Esophagus (tissue), 2 donors: ENCODE data around the gene NEK7. TPM values are rescaled to one million over a fixed set of nuclear protein-coding genes. Genes with fewer than 3 reads are reported as not detected.
"Not testable (repeated sequence)": the region's sequence is repeated elsewhere in the genome, so short reads cannot be mapped to it uniquely, and the experiment has no call there.

ENCODE experiments used
- H3K27ac ChIP-seq, 2 donors: one replicate each; pipeline ENCODE4 v1.5.1; 2013; ENCODE audit warnings: low read depth in 2 of 2, mild to moderate bottlenecking in 2 of 2, inconsistent platforms in 1 of 2, low read length in 1 of 2, moderate library complexity in 1 of 2
- H3K27me3 ChIP-seq, 2 donors: one replicate each; pipeline ENCODE4 v1.6.1; 2013; ENCODE audit warnings: low read length in 2 of 2, control low read depth in 1 of 2, mild to moderate bottlenecking in 1 of 2; ENCODE audit not compliant: insufficient read depth in 2 of 2, control insufficient read depth in 1 of 2
- H3K36me3 ChIP-seq, 2 donors: one replicate each; pipeline ENCODE4 v1.6.1; 2013; ENCODE audit warnings: low read length in 1 of 2; ENCODE audit not compliant: control insufficient read depth in 2 of 2, insufficient read depth in 2 of 2
- H3K4me1 ChIP-seq, 2 donors: one replicate each; pipeline ENCODE4 v1.6.1; 2013; ENCODE audit warnings: low read length in 1 of 2; ENCODE audit not compliant: control insufficient read depth in 2 of 2, insufficient read depth in 2 of 2
- H3K4me3 ChIP-seq, 2 donors: one replicate each; pipeline ENCODE4 v1.5.1; 2013; ENCODE audit warnings: low read length in 2 of 2, mild to moderate bottlenecking in 2 of 2, low read depth in 1 of 2, moderate library complexity in 1 of 2
- H3K9me3 ChIP-seq, 2 donors: one replicate each; pipeline ENCODE4 v1.6.1; 2013; ENCODE audit warnings: mild to moderate bottlenecking in 2 of 2, low read depth in 1 of 2, low read length in 1 of 2, moderate library complexity in 1 of 2; ENCODE audit not compliant: control insufficient read depth in 2 of 2, insufficient read depth in 1 of 2
- WGBS, 2 donors: extraction: QIAGEN DNeasy Blood & Tissue Kit; methylation state at CpG; one replicate each; pipeline ENCODE4 v1.1.7; 2013; 5-methylcytosine and 5-hydroxymethylcytosine counted together
- polyA plus RNA-seq, 2 donors: library from polyadenylated mRNA; stranded (reverse); fragments of 200-250 nt; gene quantifications; one replicate each; pipeline ENCODE4 v1.2.3, GENCODE V29; 2013
- donor health status: healthy with polysubstance abuse.
- donor health status: Bipolar disorder and iron deficiency.

NEK7 gene
- polyA plus RNA-seq, 2 donors = 9.7 to 13.2 TPM

- H3K27me3 ChIP-seq, H3K4me1 ChIP-seq, H3K4me3 ChIP-seq, H3K9me3 ChIP-seq, H3K36me3 ChIP-seq, H3K27ac ChIP-seq: not testable (repeated sequence)
- 97 to 100% methylated on average over 1 of the region's 1 CpG for WGBS, 2 donors
Observed at GRCh38 chr1:198193871-198194270, 37.1 kb downstream of the NEK7 start.

GRCh38 chr1:198196630-198197029 is 39.8 kb downstream of the NEK7 start:
- Histone ChIP-seq H3K36me3 (no peaks in the 10 kb centered on the region), H3K4me3 (no peak overlapping the region), H3K27ac (no peak overlapping the region), H3K4me1 (peaks cover 3 to 9% of the 10 kb centered on the region in 2 donors), H3K9me3 (no peaks in the 10 kb centered on the region), H3K27me3 (no peaks in the 10 kb centered on the region)
- 85 to 93% methylated on average over 3 of the region's 3 CpGs for WGBS, 2 donors

- Histone ChIP-seq H3K36me3 (no peaks in the 10 kb centered on the region), H3K4me3 (no peak overlapping the region), H3K27ac (no peak overlapping the region), H3K27me3 (no peaks in the 10 kb centered on the region), H3K9me3 (no peaks in the 10 kb centered on the region), H3K4me1 (peaks cover 3 to 9% of the 10 kb centered on the region in 2 donors)
- 98% methylated on average over 1 of the region's 1 CpG for whole genome bisulfite sequencing, 2 donors
Observed at GRCh38 chr1:198197285-198197684, 40.5 kb downstream of the NEK7 start.

- no peak overlapping the region for H3K4me3 ChIP-seq
- no peak overlapping the region for H3K27ac ChIP-seq
- H3K36me3 ChIP-seq = no peaks in the 10 kb centered on the region
- H3K9me3 ChIP-seq = no peaks in the 10 kb centered on the region
- H3K4me1 ChIP-seq = peaks cover 3 to 9% of the 10 kb centered on the region in 2 donors
- H3K27me3 ChIP-seq = no peaks in the 10 kb centered on the region
Observed at GRCh38 chr1:198199105-198199504, 42.3 kb downstream of the NEK7 start.

GRCh38 chr1:198201956-198202784 is 45.4 kb downstream of the NEK7 start:
- H3K9me3 ChIP-seq = no peaks in the 10 kb centered on the region
- H3K4me3 ChIP-seq = no peak overlapping the region
- WGBS, 2 donors = 83 to 85% methylated on average over 10 of the region's 10 CpGs
- no peaks in the 10 kb centered on the region for H3K27me3 ChIP-seq
- H3K4me1 ChIP-seq = peaks cover 0 to 6% of the 10 kb centered on the region in 2 donors
- H3K36me3 ChIP-seq = no peaks in the 10 kb centered on the region
- no peak overlapping the region for H3K27ac ChIP-seq

- Histone ChIP-seq H3K9me3 (no peaks in the 10 kb centered on the region), H3K4me3 (no peak overlapping the region), H3K36me3 (no peaks in the 10 kb centered on the region), H3K4me1 (peaks cover 0 to 3% of the 10 kb centered on the region in 2 donors), H3K27ac (no peak overlapping the region), H3K27me3 (no peaks in the 10 kb centered on the region)
- 86 to 88% methylated on average over 1 of the region's 1 CpG for WGBS, 2 donors
Observed at GRCh38 chr1:198203434-198203833, 46.6 kb downstream of the NEK7 start.

- Histone ChIP-seq H3K36me3 (no peaks in the 10 kb centered on the region), H3K27ac (no peak overlapping the region), H3K9me3 (no peaks in the 10 kb centered on the region), H3K4me1 (no peaks in the 10 kb centered on the region), H3K27me3 (no peaks in the 10 kb centered on the region), H3K4me3 (no peak overlapping the region)
- WGBS, 2 donors = 65 to 71% methylated on average over 5 of the region's 5 CpGs
Observed at GRCh38 chr1:198205016-198205684, 48.4 kb downstream of the NEK7 start.

- WGBS, 2 donors = 66 to 68% methylated on average over 3 of the region's 3 CpGs
- H3K4me3 ChIP-seq = no peak overlapping the region
- H3K9me3 ChIP-seq = no peaks in the 10 kb centered on the region
- no peak overlapping the region for H3K27ac ChIP-seq
- no peaks in the 10 kb centered on the region for H3K36me3 ChIP-seq
- no peaks in the 10 kb centered on the region for H3K4me1 ChIP-seq
- H3K27me3 ChIP-seq = no peaks in the 10 kb centered on the region
Observed at GRCh38 chr1:198206292-198206691, 49.5 kb downstream of the NEK7 start.

GRCh38 chr1:198211696-198212095 is 54.9 kb downstream of the NEK7 start:
- H3K4me1 ChIP-seq = no peaks in the 10 kb centered on the region
- H3K27ac ChIP-seq = no peak overlapping the region
- no peak overlapping the region for H3K4me3 ChIP-seq
- peaks cover 3 to 4% of the 10 kb centered on the region in 2 donors for H3K36me3 ChIP-seq
- no peaks in the 10 kb centered on the region for H3K27me3 ChIP-seq
- H3K9me3 ChIP-seq = peaks cover 5 to 6% of the 10 kb centered on the region in 2 donors
- 96 to 97% methylated on average over 11 of the region's 11 CpGs for WGBS, 2 donors
